Fibroblast of skin of back (primary cell): ENCODE results near the gene AQP12B.
A peak's percentile ranks its signal among the peaks of the same experiment; 100 is the strongest.

Experiments
- DNase-seq: peaks from one replicate; pipeline ENCODE4 v3.0.0-alpha.2; 2013

AQP12B gene

GRCh38 chr2:240631548-240632305 is 51.0 kb downstream of the AQP12B start:
- no peak for DNase-seq

- no peak for DNase-seq
Measured at GRCh38 chr2:240630771-240631547, 51.7 kb downstream of the AQP12B start.

- DNase-seq = no peak
Measured at GRCh38 chr2:240629968-240630770, 52.5 kb downstream of the AQP12B start.

GRCh38 chr2:240629619-240629967 is 53.1 kb downstream of the AQP12B start:
- DNase-seq = no peak

- no peak for DNase-seq
Measured at GRCh38 chr2:240628808-240629618, 53.7 kb downstream of the AQP12B start.

GRCh38 chr2:240628507-240628807 is 54.2 kb downstream of the AQP12B start:
- no peak for DNase-seq

- DNase-seq = no peak
Measured at GRCh38 chr2:240627736-240628506, 54.8 kb downstream of the AQP12B start.

GRCh38 chr2:240626531-240627300 is 56.0 kb downstream of the AQP12B start:
- DNase-seq = peak; percentile 28
